Epithelial cell of esophagus (primary cell): Measurements from ENCODE around the gene EFHD1.

Source experiments
- DNase-seq: peaks from one replicate; pipeline ENCODE4 v3.0.0; 2010; ENCODE audit warnings: low read depth
- H3K4me3 ChIP-seq: 2 replicates; pipeline ENCODE4 v1.5.1; 2011; ENCODE audit warnings: mild to moderate bottlenecking, low read length, control low read depth
- TF ChIP-seq, protein P1 (sequence below): IDR thresholded peaks from 2 replicates; pipeline ENCODE4 v1.5.1; 2011; ENCODE audit warnings: low read depth, mild to moderate bottlenecking, low read length, control low read depth, inconsistent platforms; ENCODE audit not compliant: insufficient read depth; ENCODE audit errors: missing control alignments

The EFHD1 gene

DNA sequence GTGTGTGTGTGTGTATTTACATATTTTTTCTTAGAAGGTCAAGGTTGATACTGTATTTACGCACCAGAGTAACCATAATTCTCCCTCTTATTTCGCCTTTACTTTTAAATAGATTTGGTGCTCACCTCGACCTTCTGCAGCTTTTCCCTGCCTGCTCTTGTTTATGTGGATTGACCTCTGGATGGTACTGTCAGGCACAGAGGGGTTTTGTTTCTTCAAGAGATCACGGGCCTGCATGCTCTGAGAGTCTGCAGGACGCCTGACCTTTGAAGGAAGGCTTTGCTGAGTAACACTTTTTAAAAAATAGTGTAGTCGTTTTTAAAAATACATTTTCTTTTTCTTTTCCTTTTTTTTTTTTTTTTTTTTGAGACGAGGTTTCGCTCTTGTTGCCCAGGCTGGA is 18.1 kb upstream of the EFHD1 start:
- no peak for DNase-seq
- TF ChIP-seq, protein P1, sequence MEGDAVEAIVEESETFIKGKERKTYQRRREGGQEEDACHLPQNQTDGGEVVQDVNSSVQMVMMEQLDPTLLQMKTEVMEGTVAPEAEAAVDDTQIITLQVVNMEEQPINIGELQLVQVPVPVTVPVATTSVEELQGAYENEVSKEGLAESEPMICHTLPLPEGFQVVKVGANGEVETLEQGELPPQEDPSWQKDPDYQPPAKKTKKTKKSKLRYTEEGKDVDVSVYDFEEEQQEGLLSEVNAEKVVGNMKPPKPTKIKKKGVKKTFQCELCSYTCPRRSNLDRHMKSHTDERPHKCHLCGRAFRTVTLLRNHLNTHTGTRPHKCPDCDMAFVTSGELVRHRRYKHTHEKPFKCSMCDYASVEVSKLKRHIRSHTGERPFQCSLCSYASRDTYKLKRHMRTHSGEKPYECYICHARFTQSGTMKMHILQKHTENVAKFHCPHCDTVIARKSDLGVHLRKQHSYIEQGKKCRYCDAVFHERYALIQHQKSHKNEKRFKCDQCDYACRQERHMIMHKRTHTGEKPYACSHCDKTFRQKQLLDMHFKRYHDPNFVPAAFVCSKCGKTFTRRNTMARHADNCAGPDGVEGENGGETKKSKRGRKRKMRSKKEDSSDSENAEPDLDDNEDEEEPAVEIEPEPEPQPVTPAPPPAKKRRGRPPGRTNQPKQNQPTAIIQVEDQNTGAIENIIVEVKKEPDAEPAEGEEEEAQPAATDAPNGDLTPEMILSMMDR: no peak
- H3K4me3 ChIP-seq: no peak overlapping the region

DNA sequence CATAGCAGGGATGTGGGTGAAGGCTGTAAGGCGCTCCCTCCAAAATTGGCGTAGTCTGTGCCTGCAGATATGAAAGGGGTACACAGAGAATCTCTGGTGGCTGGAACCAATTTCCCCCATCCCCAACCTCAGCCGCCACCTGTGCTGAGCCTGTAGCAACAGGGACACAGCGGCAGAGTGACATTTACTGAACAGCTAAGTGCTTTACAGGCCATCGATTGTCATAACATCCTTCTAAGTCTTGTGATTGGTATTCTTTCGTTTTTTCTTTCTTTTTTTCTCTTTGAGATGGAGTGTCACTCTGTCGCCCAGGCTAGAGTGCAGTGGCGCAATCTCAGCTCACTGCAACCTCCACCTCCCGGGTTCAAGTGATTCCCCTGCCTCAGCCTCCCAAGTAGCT is 12.2 kb upstream of the EFHD1 start:
- TF ChIP-seq, protein P1: no peak
- DNase-seq: no peak

GRCh38 chr2:232622563-232622962 is 10.8 kb upstream of the EFHD1 start:
- DNase-seq: no peak
- no peak overlapping the region for H3K4me3 ChIP-seq
- TF ChIP-seq, protein P1: no peak

More for the DNA sequence above, 12.2 kb upstream of the EFHD1 start:
- no peak overlapping the region for H3K4me3 ChIP-seq

GRCh38 chr2:232623768-232624765 is 9.3 kb upstream of the EFHD1 start:
- no peak overlapping the region for H3K4me3 ChIP-seq
- DNase-seq: peak; percentile 56
- TF ChIP-seq, protein P1: no peak

GRCh38 chr2:232626584-232626983 is 6.8 kb upstream of the EFHD1 start:
- DNase-seq: no peak
- H3K4me3 ChIP-seq: no peak overlapping the region
- TF ChIP-seq, protein P1: no peak

GRCh38 chr2:232628466-232629128 is 4.8 kb upstream of the EFHD1 start:
- DNase-seq: no peak
- no peak overlapping the region for H3K4me3 ChIP-seq
- TF ChIP-seq, protein P1: no peak
